HEK293 (cell line): ENCODE data around the gene HOXC5.

ENCODE experiments used
- EGR2 ChIP-seq: fragments of 450-650 bp; formaldehyde crosslinking; IDR thresholded peaks from 2 replicates; pipeline ENCODE4 v1.5.1; 2016; ENCODE audit warnings: low read depth, missing biosample characterization, missing genetic modification characterization
- FEZF1 ChIP-seq: fragments of 450-650 bp; formaldehyde crosslinking; IDR thresholded peaks from 2 replicates; pipeline ENCODE4 v1.5.1; 2016; ENCODE audit warnings: missing biosample characterization, missing genetic modification characterization
- HOXC10 ChIP-seq: sonication (generic); formaldehyde crosslinking; IDR thresholded peaks from 2 replicates; pipeline ENCODE4 v1.8.1; 2023; ENCODE audit warnings: mild to moderate bottlenecking, missing genetic modification reagents
- KLF1 ChIP-seq: fragments of 450-650 bp; formaldehyde crosslinking; IDR thresholded peaks from 2 replicates; pipeline ENCODE4 v1.5.1; 2016; ENCODE audit warnings: missing biosample characterization, missing genetic modification characterization
- SCRT1 ChIP-seq: fragments of 450-650 bp; formaldehyde crosslinking; IDR thresholded peaks from 2 replicates; pipeline ENCODE4 v1.5.1; 2016; ENCODE audit warnings: missing biosample characterization, missing genetic modification characterization, borderline replicate concordance
- SETDB1 ChIP-seq: IDR thresholded peaks from one replicate; pipeline ENCODE4 v1.6.1; 2017; ENCODE audit warnings: mild to moderate bottlenecking, low read length, moderate library complexity, mixed read lengths; ENCODE audit not compliant: insufficient read length
- SP7 ChIP-seq: fragments of 450-650 bp; formaldehyde crosslinking; IDR thresholded peaks from 2 replicates; pipeline ENCODE4 v1.5.1; 2016; ENCODE audit warnings: missing biosample characterization, missing genetic modification characterization
- ZFP3 ChIP-seq: fragments of 450-650 bp; formaldehyde crosslinking; IDR thresholded peaks from 2 replicates; pipeline ENCODE4 v1.5.1; 2016; ENCODE audit warnings: low read depth, missing biosample characterization, missing genetic modification characterization
- ZNF138 ChIP-seq: fragments of 450-650 bp; formaldehyde crosslinking; IDR thresholded peaks from 2 replicates; pipeline ENCODE4 v1.5.1; 2016; ENCODE audit warnings: missing biosample characterization, missing genetic modification characterization, borderline replicate concordance
- ZNF140 ChIP-seq: fragments of 450-650 bp; formaldehyde crosslinking; IDR thresholded peaks from 2 replicates; pipeline ENCODE4 v1.5.1; 2016; ENCODE audit warnings: missing biosample characterization, missing genetic modification characterization
- ZNF148 ChIP-seq: fragments of 450-650 bp; formaldehyde crosslinking; IDR thresholded peaks from 2 replicates; pipeline ENCODE4 v1.5.0; 2017; ENCODE audit warnings: missing biosample characterization, missing genetic modification characterization, borderline replicate concordance
- ZNF169 ChIP-seq: fragments of 450-650 bp; formaldehyde crosslinking; IDR thresholded peaks from 2 replicates; pipeline ENCODE4 v1.5.1; 2016; ENCODE audit warnings: missing biosample characterization, missing genetic modification characterization
- ZNF2 ChIP-seq: fragments of 450-650 bp; formaldehyde crosslinking; IDR thresholded peaks from 2 replicates; pipeline ENCODE4 v1.5.1; 2016; ENCODE audit warnings: missing biosample characterization, missing genetic modification characterization
- ZNF292 ChIP-seq: fragments of 450-650 bp; formaldehyde crosslinking; IDR thresholded peaks from 2 replicates; pipeline ENCODE4 v1.5.1; 2016; ENCODE audit warnings: low read depth, missing biosample characterization, missing genetic modification characterization, borderline replicate concordance
- ZNF341 ChIP-seq: fragments of 450-650 bp; formaldehyde crosslinking; IDR thresholded peaks from 2 replicates; pipeline ENCODE4; 2016; ENCODE audit warnings: low read depth, missing biosample characterization, missing genetic modification characterization
- ZNF423 ChIP-seq: fragments of 450-650 bp; formaldehyde crosslinking; IDR thresholded peaks from 2 replicates; pipeline ENCODE4 v1.5.1; 2016; ENCODE audit warnings: missing biosample characterization, missing genetic modification characterization
- ZNF513 ChIP-seq: fragments of 450-650 bp; IDR thresholded peaks from 2 replicates; pipeline ENCODE4 v1.5.1; 2018; ENCODE audit warnings: missing biosample characterization, missing genetic modification characterization
- ZNF544 ChIP-seq: fragments of 450-650 bp; formaldehyde crosslinking; IDR thresholded peaks from 2 replicates; pipeline ENCODE4 v1.5.0; 2017; ENCODE audit warnings: missing biosample characterization, missing genetic modification characterization
- ZNF555 ChIP-seq: fragments of 450-650 bp; formaldehyde crosslinking; conservative IDR thresholded peaks from 2 replicates; pipeline ENCODE4 v1.5.1; 2017; ENCODE audit warnings: missing biosample characterization, mild to moderate bottlenecking, missing genetic modification characterization, inconsistent platforms
- ZNF558 ChIP-seq: fragments of 450-650 bp; formaldehyde crosslinking; IDR thresholded peaks from 2 replicates; pipeline ENCODE4 v1.5.1; 2016; ENCODE audit warnings: missing biosample characterization, missing genetic modification characterization
- ZNF639 ChIP-seq: fragments of 450-650 bp; formaldehyde crosslinking; IDR thresholded peaks from 2 replicates; pipeline ENCODE4 v1.5.1; 2016; ENCODE audit warnings: missing biosample characterization, missing genetic modification characterization
- ZNF660 ChIP-seq: fragments of 450-650 bp; IDR thresholded peaks from 2 replicates; pipeline ENCODE4 v1.5.1; 2018; ENCODE audit warnings: missing biosample characterization, mild to moderate bottlenecking, missing genetic modification characterization
- ZNF677 ChIP-seq: fragments of 450-650 bp; IDR thresholded peaks from 2 replicates; pipeline ENCODE4 v1.5.0; 2018; ENCODE audit warnings: missing biosample characterization, mild to moderate bottlenecking, missing genetic modification characterization, moderate library complexity
- ZNF747 ChIP-seq: fragments of 450-650 bp; formaldehyde crosslinking; IDR thresholded peaks from 2 replicates; pipeline ENCODE4 v1.5.1; 2016; ENCODE audit warnings: missing biosample characterization, missing genetic modification characterization
- ZNF830 ChIP-seq: fragments of 450-650 bp; IDR thresholded peaks from 2 replicates; pipeline ENCODE4 v1.5.0; 2018; ENCODE audit warnings: missing biosample characterization, missing genetic modification characterization, low read depth, mild to moderate bottlenecking, moderate library complexity
- ZSCAN16 ChIP-seq: fragments of 450-650 bp; formaldehyde crosslinking; IDR thresholded peaks from 2 replicates; pipeline ENCODE4 v1.5.1; 2016; ENCODE audit warnings: missing biosample characterization, missing genetic modification characterization
- TF ChIP-seq, protein P1 (sequence below): fragments of 450-650 bp; formaldehyde crosslinking; IDR thresholded peaks from 2 replicates; pipeline ENCODE4 v1.5.1; 2016; ENCODE audit warnings: missing biosample characterization, missing genetic modification characterization
- TF ChIP-seq, protein P2 (sequence below): fragments of 450-650 bp; formaldehyde crosslinking; IDR thresholded peaks from 2 replicates; pipeline ENCODE4 v1.5.1; 2016; ENCODE audit warnings: missing biosample characterization, missing genetic modification characterization
- TF ChIP-seq, protein P3 (sequence below): fragments of 450-650 bp; formaldehyde crosslinking; IDR thresholded peaks from 2 replicates; pipeline ENCODE4 v1.5.1; 2016; ENCODE audit warnings: missing biosample characterization, missing genetic modification characterization, borderline replicate concordance

The HOXC5 gene

GRCh38 chr12:53995378-53996239 lies 37.2 kb upstream of the HOXC5 start (continued):
- no peak for TF ChIP-seq ZFP3 (tag by site-specific recombination)
- peak; percentile 83 for TF ChIP-seq EGR2 (tag by site-specific recombination)
- peak; percentile 96 for TF ChIP-seq ZNF423 (tag by site-specific recombination)
- no peak for TF ChIP-seq ZNF140 (tag by site-specific recombination)
- TF ChIP-seq ZNF544: no peak
- TF ChIP-seq KLF1 (tag by site-specific recombination): peak; percentile 96
- TF ChIP-seq ZSCAN16 (tag by site-specific recombination): no peak
- no peak for TF ChIP-seq ZNF292
- no peak for TF ChIP-seq ZNF169 (tag by site-specific recombination)
- no peak for TF ChIP-seq ZNF558 (tag by site-specific recombination)
- TF ChIP-seq ZNF138 (tag by site-specific recombination): no peak
- peak; percentile 47 for TF ChIP-seq FEZF1 (tag by site-specific recombination)
- TF ChIP-seq ZNF341 (tag by site-specific recombination): peak; percentile 69; the same call in 1 of the 2 replicates
- TF ChIP-seq ZNF639 (tag by site-specific recombination): 0 out of 2 replicates have a peak, but pooled peaks have one; percentile 73
- TF ChIP-seq SP7 (tag by site-specific recombination): peak; percentile 89; the same call in 1 of the 2 replicates
- TF ChIP-seq ZNF148 (tag by site-specific recombination): no peak
- peak; percentile 90 for TF ChIP-seq ZNF2 (tag by site-specific recombination)
- TF ChIP-seq ZNF830: no peak
- no peak for TF ChIP-seq SCRT1
- TF ChIP-seq ZNF513 (tag by site-specific recombination): no peak
- TF ChIP-seq, protein P1, sequence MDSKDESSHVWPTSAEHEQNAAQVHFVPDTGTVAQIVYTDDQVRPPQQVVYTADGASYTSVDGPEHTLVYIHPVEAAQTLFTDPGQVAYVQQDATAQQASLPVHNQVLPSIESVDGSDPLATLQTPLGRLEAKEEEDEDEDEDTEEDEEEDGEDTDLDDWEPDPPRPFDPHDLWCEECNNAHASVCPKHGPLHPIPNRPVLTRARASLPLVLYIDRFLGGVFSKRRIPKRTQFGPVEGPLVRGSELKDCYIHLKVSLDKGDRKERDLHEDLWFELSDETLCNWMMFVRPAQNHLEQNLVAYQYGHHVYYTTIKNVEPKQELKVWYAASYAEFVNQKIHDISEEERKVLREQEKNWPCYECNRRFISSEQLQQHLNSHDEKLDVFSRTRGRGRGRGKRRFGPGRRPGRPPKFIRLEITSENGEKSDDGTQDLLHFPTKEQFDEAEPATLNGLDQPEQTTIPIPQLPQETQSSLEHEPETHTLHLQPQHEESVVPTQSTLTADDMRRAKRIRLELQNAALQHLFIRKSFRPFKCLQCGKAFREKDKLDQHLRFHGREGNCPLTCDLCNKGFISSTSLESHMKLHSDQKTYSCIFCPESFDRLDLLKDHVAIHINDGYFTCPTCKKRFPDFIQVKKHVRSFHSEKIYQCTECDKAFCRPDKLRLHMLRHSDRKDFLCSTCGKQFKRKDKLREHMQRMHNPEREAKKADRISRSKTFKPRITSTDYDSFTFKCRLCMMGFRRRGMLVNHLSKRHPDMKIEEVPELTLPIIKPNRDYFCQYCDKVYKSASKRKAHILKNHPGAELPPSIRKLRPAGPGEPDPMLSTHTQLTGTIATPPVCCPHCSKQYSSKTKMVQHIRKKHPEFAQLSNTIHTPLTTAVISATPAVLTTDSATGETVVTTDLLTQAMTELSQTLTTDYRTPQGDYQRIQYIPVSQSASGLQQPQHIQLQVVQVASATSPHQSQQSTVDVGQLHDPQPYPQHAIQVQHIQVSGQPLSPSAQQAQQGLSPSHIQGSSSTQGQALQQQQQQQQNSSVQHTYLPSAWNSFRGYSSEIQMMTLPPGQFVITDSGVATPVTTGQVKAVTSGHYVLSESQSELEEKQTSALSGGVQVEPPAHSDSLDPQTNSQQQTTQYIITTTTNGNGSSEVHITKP (tag by site-specific recombination): peak; percentile 70
- TF ChIP-seq ZNF660 (tag by site-specific recombination): peak; percentile 81
- TF ChIP-seq, protein P2, sequence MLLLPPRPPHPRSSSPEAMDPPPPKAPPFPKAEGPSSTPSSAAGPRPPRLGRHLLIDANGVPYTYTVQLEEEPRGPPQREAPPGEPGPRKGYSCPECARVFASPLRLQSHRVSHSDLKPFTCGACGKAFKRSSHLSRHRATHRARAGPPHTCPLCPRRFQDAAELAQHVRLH: peak; percentile 26; the same call in 1 of the 2 replicates
- no peak for TF ChIP-seq HOXC10 (CRISPR knock-in tag)
- no peak for TF ChIP-seq ZNF677
- no peak for TF ChIP-seq ZNF555 (tag by site-specific recombination)
- no peak for TF ChIP-seq ZNF747
- TF ChIP-seq, protein P3, sequence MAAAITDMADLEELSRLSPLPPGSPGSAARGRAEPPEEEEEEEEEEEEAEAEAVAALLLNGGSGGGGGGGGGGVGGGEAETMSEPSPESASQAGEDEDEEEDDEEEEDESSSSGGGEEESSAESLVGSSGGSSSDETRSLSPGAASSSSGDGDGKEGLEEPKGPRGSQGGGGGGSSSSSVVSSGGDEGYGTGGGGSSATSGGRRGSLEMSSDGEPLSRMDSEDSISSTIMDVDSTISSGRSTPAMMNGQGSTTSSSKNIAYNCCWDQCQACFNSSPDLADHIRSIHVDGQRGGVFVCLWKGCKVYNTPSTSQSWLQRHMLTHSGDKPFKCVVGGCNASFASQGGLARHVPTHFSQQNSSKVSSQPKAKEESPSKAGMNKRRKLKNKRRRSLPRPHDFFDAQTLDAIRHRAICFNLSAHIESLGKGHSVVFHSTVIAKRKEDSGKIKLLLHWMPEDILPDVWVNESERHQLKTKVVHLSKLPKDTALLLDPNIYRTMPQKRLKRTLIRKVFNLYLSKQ (tag by site-specific recombination): no peak; the same call in 1 of the 2 replicates
- TF ChIP-seq SETDB1: no peak
